Body of pancreas (tissue), 4 donors: ENCODE data around the gene COPG2. TPM values are rescaled to one million over a fixed set of nuclear protein-coding genes. Genes with fewer than 3 reads are reported as not detected.

Source experiments
- ATAC-seq: fragments of 150-250 bp; one replicate; pipeline ENCODE4 v1.9.1; 2016
- DNase-seq, 4 donors: peaks; one replicate each; pipeline ENCODE4 v3.0.0-alpha.2; 2019
- H3K27ac ChIP-seq, 4 donors: fragments of 200-600 bp; sonication (generic); 1 replicate in 3 of 4; 2 replicates in 1 of 4; pipeline versions ENCODE4 v1.5.1 to v1.6.1; 2016 to 2019; ENCODE audit warnings: mild to moderate bottlenecking in 1 of 4, mixed read lengths in 1 of 4, moderate library complexity in 1 of 4
- H3K27me3 ChIP-seq, 2 donors: fragments of 200-600 bp; sonication (generic); one replicate each; pipeline ENCODE4 v1.6.0; 2016; ENCODE audit warnings: mild to moderate bottlenecking in 1 of 2
- H3K36me3 ChIP-seq, 2 donors: fragments of 200-600 bp; sonication (generic); replicated peaks in 1 of 2; 2 replicates each; pipeline ENCODE4 v1.5.1; 2016; ENCODE audit warnings: low read depth in 2 of 2; ENCODE audit not compliant: insufficient read depth in 1 of 2
- H3K4me1 ChIP-seq: fragments of 200-600 bp; sonication (generic); one replicate; pipeline ENCODE4 v1.6.0; 2016
- H3K4me3 ChIP-seq, 2 donors: fragments of 200-600 bp; sonication (generic); 1 replicate in 1 of 2; 2 replicates in 1 of 2; pipeline ENCODE4 v1.5.1; 2016 to 2019
- H3K9me3 ChIP-seq, 3 donors: fragments of 200-600 bp; sonication (generic); 1 replicate in 2 of 3; 2 replicates in 1 of 3; pipeline ENCODE4 v1.5.1; 2016
- POLR2A ChIP-seq, 3 donors: fragments of 450-650 bp; IDR thresholded peaks; one replicate each; pipeline ENCODE4 v1.6.1; 2016; ENCODE audit warnings: antibody characterized with exemption in 3 of 3, mild to moderate bottlenecking in 2 of 3
- WGBS, 2 donors: methylation state at CpG; one replicate each; pipeline ENCODE4 v1.1.5; 2017; 5-methylcytosine and 5-hydroxymethylcytosine counted together
- intact Hi-C: fragments of 100-400 bp; cut with DNase I; formaldehyde crosslinking; loops from one replicate; pipeline ENCODE4 v1.15.1; 2023
- microRNA counts, 2 donors: library from miRNA; unstranded; fragments of <30 nt; microRNA quantifications; one replicate each; lab custom pipeline; 2017
- microRNA-seq, 2 donors: library from miRNA; unstranded; fragments of <30 nt; microRNA quantifications; one replicate each; pipeline ENCODE4, GENCODE V29; 2016; ENCODE audit warnings: borderline number of aligned reads in 2 of 2, borderline replicate concordance in 2 of 2
- small RNA-seq: library from RNA; depleted of rRNA; stranded (forward); fragments of <200 nt; gene quantifications from one replicate; pipeline ENCODE3, GENCODE V24; 2016
- total RNA-seq, 2 donors: library from RNA; depleted of rRNA; stranded (reverse); fragments of >200 nt; gene quantifications; one replicate each; pipeline ENCODE4 v1.1.0, GENCODE V29; 2016
- TF ChIP-seq, protein P1 (sequence below), 7 experiments: fragments of 450-650 bp in 4 of 7; fragments of 200-600 bp in 3 of 7; sonication (generic) in 3 of 7; IDR thresholded peaks; one replicate each; pipeline ENCODE4 v1.5.1; 2016 to 2019; ENCODE audit warnings: antibody characterized with exemption in 7 of 7

COPG2 gene
- total RNA-seq, 2 donors from 2014 or later: 12.5 to 14.5 TPM

DNA sequence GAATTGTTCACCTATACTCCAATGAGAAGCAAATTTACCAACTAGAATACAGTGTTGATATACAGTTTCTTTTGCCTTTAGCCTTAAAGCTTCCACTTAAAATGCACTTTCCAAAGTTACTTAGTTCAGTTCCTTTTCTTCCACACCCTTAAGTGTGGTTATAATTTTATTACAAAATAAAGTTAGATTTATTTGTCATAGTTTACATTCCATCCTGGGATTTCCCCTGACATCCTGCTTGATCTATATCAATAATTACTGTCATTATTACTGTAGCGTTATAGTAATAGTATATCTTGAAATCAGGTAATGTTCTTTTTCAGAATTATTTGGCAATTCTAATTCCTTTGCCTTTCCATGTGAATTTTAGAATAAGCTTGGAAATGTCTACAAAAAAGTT lies 199.9 kb downstream of the COPG2 start:
- Histone ChIP-seq H3K27ac (no peak overlapping the region), H3K9me3 (no peaks in the 10 kb centered on the region), H3K4me1 (no peaks in the 10 kb centered on the region), H3K36me3 (no peaks in the 10 kb centered on the region), H3K27me3 (no peaks in the 10 kb centered on the region), H3K4me3 (no peak overlapping the region)
- DNase-seq: no peak
- intact Hi-C loops: no loop called here
- 97 to 100% methylated on average over 1 of the region's 1 CpG for WGBS, 2 donors
- TF ChIP-seq POLR2A (IDR thresholded peaks at IDR 0.05): no peak
- TF ChIP-seq, protein P1, sequence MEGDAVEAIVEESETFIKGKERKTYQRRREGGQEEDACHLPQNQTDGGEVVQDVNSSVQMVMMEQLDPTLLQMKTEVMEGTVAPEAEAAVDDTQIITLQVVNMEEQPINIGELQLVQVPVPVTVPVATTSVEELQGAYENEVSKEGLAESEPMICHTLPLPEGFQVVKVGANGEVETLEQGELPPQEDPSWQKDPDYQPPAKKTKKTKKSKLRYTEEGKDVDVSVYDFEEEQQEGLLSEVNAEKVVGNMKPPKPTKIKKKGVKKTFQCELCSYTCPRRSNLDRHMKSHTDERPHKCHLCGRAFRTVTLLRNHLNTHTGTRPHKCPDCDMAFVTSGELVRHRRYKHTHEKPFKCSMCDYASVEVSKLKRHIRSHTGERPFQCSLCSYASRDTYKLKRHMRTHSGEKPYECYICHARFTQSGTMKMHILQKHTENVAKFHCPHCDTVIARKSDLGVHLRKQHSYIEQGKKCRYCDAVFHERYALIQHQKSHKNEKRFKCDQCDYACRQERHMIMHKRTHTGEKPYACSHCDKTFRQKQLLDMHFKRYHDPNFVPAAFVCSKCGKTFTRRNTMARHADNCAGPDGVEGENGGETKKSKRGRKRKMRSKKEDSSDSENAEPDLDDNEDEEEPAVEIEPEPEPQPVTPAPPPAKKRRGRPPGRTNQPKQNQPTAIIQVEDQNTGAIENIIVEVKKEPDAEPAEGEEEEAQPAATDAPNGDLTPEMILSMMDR (IDR thresholded peaks at IDR 0.05): no peak
- no peak for ATAC-seq

DNA sequence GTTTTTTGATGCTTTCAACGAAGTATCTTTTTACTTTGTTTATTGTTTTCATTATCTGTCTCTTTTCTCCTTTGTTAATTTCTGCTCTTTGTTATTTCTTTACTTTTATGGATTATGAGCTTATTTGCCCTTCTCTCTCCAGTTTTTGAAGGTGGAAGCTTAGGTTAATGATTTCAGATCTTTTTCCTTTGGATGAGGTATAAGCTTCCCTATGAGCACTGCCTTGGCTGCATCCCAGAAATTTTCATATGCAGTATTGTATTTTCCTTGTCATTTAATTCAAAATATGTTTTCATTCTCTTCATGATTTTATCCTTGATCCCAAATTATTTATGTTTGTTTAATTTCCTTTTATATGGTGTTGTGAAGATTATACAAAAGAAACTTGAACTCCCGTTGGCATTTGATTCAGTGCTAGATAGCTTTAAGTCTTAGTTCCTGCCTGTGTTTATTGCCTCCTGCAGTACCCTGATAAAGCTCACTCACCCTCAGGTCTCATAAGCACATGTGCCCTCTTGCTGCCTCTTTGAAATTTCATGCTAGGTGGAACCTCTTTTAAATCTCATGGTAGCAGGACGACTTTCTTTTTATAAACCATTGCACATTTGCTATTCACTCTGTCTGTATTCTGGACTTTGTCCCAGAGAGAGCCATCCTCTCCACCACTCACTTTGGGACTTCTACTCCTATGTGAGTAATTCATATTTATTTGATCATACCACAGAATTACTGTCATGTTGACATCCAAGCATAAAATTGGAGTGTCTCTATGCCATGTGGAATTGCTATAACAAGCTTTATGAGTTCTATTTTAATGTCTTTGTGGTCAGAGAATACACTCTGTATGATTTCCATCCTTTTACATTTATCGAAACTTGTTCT lies 204.8 kb downstream of the COPG2 start:
- WGBS, 2 donors: 39% methylated on average over 4 of the region's 4 CpGs
- no peak for TF ChIP-seq POLR2A (IDR thresholded peaks at IDR 0.05)
- TF ChIP-seq, protein P1 (IDR thresholded peaks at IDR 0.05): peak in 4 of 7 experiments; percentile 17 to 43 (median 35)
- intact Hi-C loops: no loop called here

DNA sequence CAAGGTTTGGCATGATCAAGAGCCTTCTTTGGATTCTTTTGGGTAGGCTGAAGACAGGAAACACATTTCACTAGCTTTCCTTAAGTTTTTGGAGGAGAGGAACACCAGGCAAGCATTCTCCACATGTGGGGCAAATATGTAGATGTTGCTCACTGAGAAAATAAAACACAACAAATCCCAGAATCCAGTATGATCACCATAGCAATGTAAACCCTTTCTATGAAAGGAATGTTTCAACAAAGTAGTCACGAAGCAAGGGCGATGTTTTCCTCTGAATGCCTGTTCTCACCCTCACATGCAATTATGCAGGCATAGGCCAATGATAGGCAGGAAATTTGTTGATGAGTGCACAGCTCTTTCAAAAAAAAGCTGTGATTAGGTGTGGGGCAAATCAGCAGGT lies 207.3 kb downstream of the COPG2 start:
- 68 to 77% methylated on average over 2 of the region's 2 CpGs for WGBS, 2 donors
- no peak overlapping the region for H3K4me3 ChIP-seq
- intact Hi-C loops: no loop called here
- H3K27me3 ChIP-seq: no peaks in the 10 kb centered on the region
- H3K4me1 ChIP-seq: peaks cover 7% of the 10 kb centered on the region
- H3K36me3 ChIP-seq: no peaks in the 10 kb centered on the region
- no peaks in the 10 kb centered on the region for H3K9me3 ChIP-seq
- H3K27ac ChIP-seq: no peak overlapping the region
- no peak for ATAC-seq
- no peak for TF ChIP-seq POLR2A (IDR thresholded peaks at IDR 0.05)
- TF ChIP-seq, protein P1 (IDR thresholded peaks at IDR 0.05): no peak
- no peak for DNase-seq

More for the DNA sequence above, 204.8 kb downstream of the COPG2 start:
- Histone ChIP-seq H3K9me3 (no peaks in the 10 kb centered on the region), H3K36me3 (no peaks in the 10 kb centered on the region), H3K4me1 (peaks cover 7% of the 10 kb centered on the region), H3K27ac (peak overlapping the region in 1 of 4 donors; percentile 27), H3K4me3 (no peak overlapping the region), H3K27me3 (no peaks in the 10 kb centered on the region)
- DNase-seq (peak in 3 of 4 donors; percentile 29 to 43 (median 41)), ATAC-seq (peak; percentile 82)

DNA sequence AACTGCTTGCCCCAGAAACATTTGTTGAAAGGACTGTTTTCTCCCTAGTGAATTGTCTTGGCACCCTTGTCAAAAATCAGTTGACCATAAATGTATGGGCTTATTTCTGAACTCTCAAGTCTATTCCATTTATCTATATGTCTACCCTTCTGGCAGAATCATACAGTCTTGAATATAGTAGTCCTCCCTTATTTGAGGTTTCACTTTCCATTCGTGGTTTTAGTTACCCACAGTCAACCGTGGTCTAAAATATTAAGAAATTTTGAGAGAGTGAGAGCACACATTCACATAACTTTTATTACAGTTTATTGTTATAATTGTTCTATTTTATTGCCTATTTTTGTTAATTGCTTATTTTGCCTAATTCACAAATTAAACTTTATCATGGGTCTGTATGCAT lies 210.3 kb downstream of the COPG2 start:
- Histone ChIP-seq H3K9me3 (no peaks in the 10 kb centered on the region), H3K27me3 (no peaks in the 10 kb centered on the region), H3K4me3 (no peak overlapping the region), H3K27ac (no peak overlapping the region), H3K36me3 (no peaks in the 10 kb centered on the region), H3K4me1 (peaks cover 3% of the 10 kb centered on the region)
- 69 to 94% methylated on average over 2 of the region's 2 CpGs for WGBS, 2 donors
- ATAC-seq (no peak), DNase-seq (no peak)
- TF ChIP-seq, protein P1 (IDR thresholded peaks at IDR 0.05): no peak
- no peak for TF ChIP-seq POLR2A (IDR thresholded peaks at IDR 0.05)
- intact Hi-C loops: no loop called here

MicroRNAs within 50 kb of the gene (microRNA counts, 767-probe panel; counts per million panel counts)
- 736 to 5,647 counts per million in 2 donors for microRNA hsa-miR-335-5p (lab: Ali Mortazavi, UCI)

Small RNA genes within 50 kb of the gene (microRNA-seq; reads per million reads assigned to microRNA genes)
- gene MIR335: 6,916 to 9,115 reads per million in 2 donors

Small RNA genes within 50 kb of the gene (small RNA-seq; reads per million reads assigned to genes)
- gene MIR335: not detected
- not detected for gene RF02148
- not detected for gene RF02149
- gene RF02150: not detected
- 18.4 reads per million, percentile 93 among the genes with 10 or more reads in this experiment for gene RNA5SP246

Other genes starting within 250 kb of the COPG2 start
- 1 to 10 TPM; 6.9 to 8.3 TPM for gene CEP41, start 227.7 kb downstream of the COPG2 start, total RNA-seq
- gene MEST, start 176.7 kb downstream of the COPG2 start, total RNA-seq: 10 to 100 TPM; 24.1 to 68.9 TPM
- not detected for gene TSGA13, start 17.8 kb upstream of the COPG2 start, total RNA-seq
- 1 to 10 TPM in 1 of 2 donors, not detected in 1; 1.6 TPM for gene KLF14, start 65.5 kb upstream of the COPG2 start, total RNA-seq